HS-27A (cell line): ENCODE data around the gene NHS.

Experiments
- DNase-seq: peaks from one replicate; pipeline ENCODE4 v3.0.0-alpha.2; 2012; ENCODE audit warnings: low read depth, missing footprints

Gene NHS

GRCh38 chrX:17374619-17375366, at the start of gene NHS:
Gene NHS (plus strand): TSS chrX:17375200. CDS start chrX:17375758, 558 bp downstream.
- no peak for DNase-seq

- DNase-seq = no peak
Measured at GRCh38 chrX:17328837-17329236, 46.2 kb upstream of the NHS start.

- no peak for DNase-seq
Measured at GRCh38 chrX:17336377-17336776, 38.6 kb upstream of the NHS start.

GRCh38 chrX:17355976-17356375, 19.0 kb upstream of the NHS start:
- DNase-seq = no peak

- DNase-seq = no peak
Measured at GRCh38 chrX:17359500-17359899, 15.5 kb upstream of the NHS start.

- no peak for DNase-seq
Measured at GRCh38 chrX:17361620-17362019, 13.4 kb upstream of the NHS start.

- DNase-seq = no peak
Measured at GRCh38 chrX:17368002-17368401, 7.0 kb upstream of the NHS start.

- no peak for DNase-seq
Measured at GRCh38 chrX:17369309-17369708, 5.7 kb upstream of the NHS start.

- no peak for DNase-seq
Measured at GRCh38 chrX:17370191-17370590, 4.8 kb upstream of the NHS start.

GRCh38 chrX:17372052-17372451, 2.9 kb upstream of the NHS start:
- DNase-seq = no peak

- DNase-seq = no peak
Measured at GRCh38 chrX:17373337-17373736, 1.7 kb upstream of the NHS start.

GRCh38 chrX:17375367-17375636, 302 bp downstream of the NHS start:
- DNase-seq = no peak

GRCh38 chrX:17375637-17376430, 834 bp downstream of the NHS start:
- DNase-seq = no peak

- DNase-seq = no peak
Measured at GRCh38 chrX:17376431-17377077, 1.6 kb downstream of the NHS start.

GRCh38 chrX:17377091-17377717, 2.2 kb downstream of the NHS start:
- no peak for DNase-seq

- DNase-seq = no peak
Measured at GRCh38 chrX:17377795-17378194, 2.8 kb downstream of the NHS start.

- no peak for DNase-seq
Measured at GRCh38 chrX:17380221-17380620, 5.2 kb downstream of the NHS start.

GRCh38 chrX:17390419-17390850, 15.4 kb downstream of the NHS start:
- DNase-seq = no peak

- DNase-seq = no peak
Measured at GRCh38 chrX:17395154-17395553, 20.2 kb downstream of the NHS start.

GRCh38 chrX:17397074-17397473, 22.1 kb downstream of the NHS start:
- DNase-seq = no peak

- DNase-seq = no peak
Measured at GRCh38 chrX:17403189-17403691, 28.2 kb downstream of the NHS start.

GRCh38 chrX:17403972-17404371, 29.0 kb downstream of the NHS start:
- DNase-seq = no peak
